NCI-H1048 (cell line): Measurements from ENCODE around the gene SPRYD3.

ENCODE experiments used
- DNase-seq: peaks from one replicate; lab custom pipeline; 2025; lab: John Stamatoyannopoulos, UW

The SPRYD3 gene

DNA sequence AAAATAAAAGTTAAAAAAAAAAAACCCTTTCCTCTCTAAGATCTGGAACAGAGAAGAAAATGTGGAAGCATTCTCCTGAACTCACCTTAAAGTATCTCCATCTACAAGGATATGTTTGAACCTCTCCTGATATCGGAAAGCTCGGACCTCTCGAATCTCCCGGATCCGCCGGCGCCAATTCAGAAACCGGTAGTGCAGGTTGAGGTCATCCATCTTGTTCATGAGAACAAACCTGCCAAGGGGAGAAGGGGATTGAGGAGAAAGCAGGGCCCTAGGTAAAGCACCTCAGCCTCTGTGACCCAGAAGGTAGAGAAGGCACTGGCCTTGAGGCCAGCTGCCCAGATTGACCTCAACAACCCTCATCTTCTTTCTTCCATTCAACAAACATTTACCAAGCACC, 2.2 kb downstream of the SPRYD3 start:
- no peak for DNase-seq

DNA sequence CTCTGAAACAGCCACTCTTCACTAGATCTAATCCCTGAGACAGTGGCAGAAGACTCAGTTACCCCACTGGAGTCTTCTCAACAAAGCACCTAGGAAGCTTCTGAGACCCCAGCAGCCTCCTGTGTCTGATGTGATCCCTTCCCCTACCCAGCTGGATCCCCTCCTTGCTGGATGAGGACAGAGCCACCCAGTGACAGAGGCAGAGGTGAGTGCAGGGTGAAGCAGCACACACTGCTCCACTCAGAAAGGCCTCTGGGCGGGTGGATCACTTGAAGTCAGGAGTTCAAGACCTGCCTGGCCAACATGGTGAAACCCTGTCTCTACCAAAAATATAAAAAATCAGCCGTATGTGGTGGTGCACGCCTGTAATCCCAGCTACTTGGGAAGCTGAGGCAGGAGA, 2.7 kb downstream of the SPRYD3 start:
- no peak for DNase-seq

DNA sequence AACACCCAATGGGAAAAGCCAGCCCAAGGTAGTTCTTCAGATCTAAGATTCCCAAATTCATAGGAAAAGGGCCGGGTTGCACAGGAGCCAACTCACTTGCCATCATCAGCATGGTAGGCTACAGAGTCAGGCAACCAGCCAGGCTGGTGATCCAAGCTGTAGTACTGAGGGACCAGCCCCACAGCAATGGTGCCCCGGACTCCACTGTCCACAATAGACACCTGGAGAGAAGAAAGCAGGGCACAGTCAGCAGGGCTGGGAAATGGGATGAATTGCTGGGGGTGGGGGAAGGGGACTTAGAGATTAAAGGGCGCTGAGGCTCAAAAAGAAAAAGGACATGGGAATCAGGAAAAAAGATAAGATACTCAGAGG, 4.2 kb downstream of the SPRYD3 start:
- no peak for DNase-seq

DNA sequence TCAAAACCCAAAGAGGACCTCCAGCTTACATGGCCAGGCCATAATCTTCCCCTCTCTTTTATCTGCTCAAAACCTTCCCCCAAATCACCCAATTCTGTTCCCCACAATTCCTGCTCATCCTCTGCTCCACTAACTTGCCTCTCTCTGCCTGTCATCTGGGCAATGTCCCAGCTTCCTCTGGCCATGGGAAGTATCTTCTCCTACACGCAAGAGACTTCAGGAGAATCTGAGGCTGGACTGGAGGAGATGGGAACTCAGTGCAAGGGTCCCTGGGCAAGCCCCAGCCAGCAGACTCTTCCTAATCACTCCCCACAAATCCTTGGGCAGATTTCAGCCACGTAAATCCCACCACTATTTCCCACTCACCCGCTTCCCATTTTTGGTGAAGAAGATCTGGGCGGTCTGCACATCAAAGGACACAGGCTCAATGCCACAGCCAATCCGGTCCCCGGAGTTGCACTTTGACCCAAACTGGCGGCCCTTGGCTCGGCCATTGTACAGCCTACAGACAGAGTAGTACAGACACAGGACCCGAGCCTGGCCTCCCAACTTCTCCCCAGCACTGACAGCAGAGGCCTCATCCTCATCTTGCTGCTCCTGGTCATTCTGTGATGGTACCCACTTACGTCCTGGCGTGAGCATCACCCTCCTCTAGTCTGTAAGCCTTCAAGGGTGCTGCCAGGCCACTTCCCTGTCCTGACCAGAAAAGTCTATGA, 4.7 kb downstream of the SPRYD3 start:
- DNase-seq, result no peak

DNA sequence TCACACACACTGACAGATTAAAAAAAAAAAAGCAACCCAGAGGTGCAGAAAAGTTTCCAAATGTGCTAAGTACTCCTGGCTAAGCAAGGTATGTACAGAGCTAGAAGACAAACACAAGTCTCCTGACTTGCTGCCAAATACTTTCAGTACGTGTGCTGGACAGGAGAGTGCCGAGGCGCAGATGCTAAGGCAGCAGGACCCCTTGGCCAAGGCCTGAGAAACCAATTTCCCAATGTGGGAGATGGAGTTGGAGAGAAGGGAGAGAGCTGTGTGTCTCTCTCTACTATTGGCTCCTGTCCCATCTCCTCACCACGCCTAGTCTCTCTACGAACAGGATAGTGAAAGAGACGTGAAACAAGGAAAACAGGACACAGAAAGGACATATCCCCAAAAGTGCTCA, 5.3 kb downstream of the SPRYD3 start:
- no peak for DNase-seq

DNA sequence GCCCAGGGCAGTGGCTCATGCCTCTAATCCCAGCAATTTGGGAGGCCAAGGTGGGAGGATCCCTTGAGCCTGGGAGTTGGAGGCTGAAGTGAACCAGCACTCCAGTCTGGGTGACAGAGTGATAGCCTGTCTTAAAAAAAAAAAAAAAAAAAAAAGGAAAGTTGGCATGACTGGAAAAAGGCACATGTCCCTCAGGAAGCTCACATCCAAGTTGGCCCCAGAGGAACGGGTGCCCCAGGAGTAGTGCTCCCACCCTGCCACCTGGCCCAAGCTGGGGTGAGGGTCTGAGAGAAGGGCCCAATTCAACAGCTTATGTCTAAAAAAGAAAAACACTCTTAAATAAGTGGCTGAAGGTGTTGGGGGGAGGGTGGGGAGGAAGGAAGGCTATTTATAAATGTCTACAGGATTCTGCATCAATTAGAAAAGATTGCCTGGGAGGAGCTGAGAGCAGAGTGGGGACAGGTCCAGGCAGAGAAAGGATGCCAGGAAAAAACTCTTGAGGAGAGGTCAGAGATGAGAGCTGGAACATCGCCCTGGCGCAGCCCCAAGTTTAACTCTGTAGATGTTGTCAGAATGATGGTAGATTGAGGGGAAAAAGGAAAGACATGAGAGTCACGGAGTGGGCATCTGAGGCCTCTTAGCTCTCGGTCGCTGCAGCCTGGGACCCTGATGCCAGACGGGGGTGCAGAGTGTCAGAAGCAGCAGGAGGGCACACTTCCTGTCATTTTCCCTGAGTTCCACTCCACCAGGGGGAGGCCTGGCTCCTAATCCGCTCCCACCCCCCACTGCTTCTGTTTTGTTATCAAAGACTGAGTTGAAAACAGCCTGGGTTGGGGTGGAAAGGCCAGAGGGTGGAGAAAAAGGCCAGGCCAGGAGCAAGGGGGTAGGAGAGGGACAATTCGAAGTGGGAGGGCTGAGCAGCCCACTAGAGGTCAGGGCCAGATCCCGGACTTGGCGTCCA, 7.3 kb downstream of the SPRYD3 start:
- DNase-seq, result no peak

DNA sequence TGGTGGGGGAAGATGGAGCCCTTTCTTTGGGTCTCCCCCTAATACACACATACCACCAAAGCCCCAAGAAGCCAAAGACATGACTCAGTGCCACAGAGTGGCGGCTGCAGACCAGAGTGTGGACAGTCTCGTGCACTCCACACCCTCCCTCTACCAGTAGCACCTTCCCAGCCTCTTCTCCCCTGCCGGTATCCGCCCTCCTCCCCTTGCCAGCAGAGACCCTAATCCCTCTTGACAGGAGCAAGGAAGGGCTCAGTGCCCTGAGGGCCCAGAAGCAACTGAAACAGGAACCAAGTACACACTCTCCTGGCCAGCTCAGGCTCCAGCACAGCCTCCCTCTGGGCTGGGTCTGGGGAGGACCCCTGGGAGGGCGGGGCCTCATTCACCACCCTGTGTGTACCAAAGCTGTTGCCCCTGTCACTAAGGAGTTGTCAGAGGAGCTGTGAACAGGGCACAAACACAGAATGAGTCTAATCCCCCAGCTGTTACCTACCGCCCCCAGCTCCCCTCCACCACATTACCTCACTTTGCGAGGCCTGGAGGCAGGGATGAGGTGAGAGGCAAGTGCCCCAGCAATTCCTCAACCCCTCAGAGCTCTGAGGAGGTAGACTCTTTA, 8.2 kb downstream of the SPRYD3 start:
- DNase-seq, result no peak

DNA sequence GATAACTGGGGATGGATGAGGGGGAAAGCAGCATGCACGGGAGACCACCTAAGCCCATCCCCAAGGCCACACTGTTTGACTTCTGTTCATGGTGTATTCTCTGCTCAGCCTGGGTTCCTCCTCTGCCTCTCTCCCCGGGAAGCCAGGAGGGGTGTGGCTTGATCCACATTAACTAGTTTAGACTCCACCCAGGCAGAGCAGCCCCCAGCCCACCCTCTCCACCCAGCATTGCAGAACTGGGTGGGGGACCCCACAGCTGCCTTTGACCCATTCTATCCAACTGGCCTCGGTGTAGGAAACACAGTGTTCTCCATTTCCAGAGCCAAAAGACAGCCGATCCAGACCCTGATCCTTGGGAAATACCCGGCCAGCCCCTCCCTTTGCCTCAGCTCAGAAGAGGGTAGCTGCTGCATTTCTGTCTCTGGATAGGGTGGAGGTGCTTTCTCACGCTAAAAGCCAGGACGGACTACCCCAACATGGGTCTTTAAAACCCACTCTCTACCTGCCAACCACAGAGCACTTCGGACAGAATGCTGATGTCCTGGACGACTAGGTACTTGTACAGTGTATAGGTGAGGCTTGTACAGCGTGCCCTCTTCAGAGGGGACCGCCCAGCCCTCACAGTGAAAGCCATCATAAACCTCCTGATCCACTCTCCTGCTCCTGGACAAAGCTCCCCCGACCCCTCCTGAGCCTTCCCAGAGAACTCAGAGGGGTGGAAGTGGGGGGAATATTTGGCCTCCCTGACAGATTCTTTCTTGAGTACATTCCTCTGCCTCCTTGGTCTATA, 9.4 kb downstream of the SPRYD3 start:
- DNase-seq, result no peak

DNA sequence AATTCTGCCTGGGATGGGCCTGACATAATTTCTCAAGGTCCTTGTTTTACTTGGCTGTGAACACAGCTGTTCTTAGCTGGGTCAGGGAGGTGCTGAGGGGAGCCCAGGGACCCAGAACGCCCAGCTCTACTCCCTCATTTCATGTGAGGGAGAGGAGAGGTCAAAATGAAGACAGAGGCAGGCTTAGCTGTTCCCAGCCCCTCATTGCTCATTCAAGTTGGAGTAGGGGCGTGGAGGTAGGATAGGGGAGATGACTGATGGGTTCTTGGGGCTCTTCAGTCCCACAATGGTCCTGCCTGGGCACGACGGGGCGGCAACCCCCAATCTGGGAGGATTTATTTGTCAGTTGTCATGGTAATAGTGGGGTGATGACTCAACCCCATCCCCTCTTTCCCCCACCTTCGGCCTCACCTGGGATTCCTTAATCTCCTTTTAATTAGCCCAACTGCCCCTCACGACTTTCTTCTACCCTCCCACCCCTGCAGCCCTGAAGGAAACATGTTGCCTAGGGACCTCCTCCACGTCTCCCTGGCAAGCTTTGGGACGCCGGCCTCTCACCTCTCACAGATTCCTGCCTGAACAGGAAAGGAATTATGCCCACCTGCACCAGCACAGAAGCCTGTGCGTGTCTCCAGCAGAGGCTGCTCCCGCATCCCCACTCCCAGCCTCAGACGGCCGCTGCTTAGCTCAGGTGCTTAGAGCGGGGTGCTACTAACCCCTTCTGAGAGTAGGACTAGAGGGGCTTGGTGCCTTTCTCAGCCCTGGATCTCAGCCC, 10.2 kb downstream of the SPRYD3 start:
- no peak for DNase-seq

DNA sequence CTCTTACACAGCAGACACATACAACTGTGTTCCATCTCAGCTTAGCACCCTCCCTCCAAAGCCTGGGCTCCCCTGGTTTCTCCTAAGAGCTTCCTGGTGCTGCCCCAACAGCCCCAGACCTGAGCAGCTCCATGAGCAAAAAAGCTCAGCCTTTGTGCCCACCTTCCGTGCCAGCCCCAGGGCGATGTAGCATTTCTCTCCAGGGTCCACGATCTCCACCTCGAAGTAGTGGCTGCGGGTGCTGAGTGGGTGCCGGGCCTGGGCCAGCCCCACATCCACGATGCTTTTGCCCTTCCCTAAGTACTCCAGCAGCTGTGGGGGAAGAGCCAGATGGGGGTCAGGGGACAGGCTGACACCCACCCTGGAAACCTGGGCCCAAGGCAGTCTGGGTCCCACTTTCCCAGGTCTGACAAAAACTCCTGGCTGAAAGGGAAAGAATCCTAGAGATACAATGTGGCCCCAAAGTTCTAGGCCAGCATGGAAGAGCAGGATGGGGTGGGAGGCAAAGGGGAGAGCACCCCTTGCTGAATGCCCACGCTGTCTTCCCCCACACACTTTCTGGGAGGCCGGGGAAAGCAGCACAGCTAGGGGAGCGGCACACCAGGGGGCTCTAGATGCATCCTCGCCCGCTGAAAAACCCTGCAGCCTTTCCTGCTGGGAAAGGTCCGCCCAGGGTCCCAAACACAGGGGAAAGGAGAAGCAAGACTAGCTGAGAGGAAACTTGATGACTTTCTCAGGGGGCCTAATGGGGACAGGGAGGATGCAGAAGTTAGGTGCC, 11.0 kb downstream of the SPRYD3 start:
- DNase-seq, result no peak

DNA sequence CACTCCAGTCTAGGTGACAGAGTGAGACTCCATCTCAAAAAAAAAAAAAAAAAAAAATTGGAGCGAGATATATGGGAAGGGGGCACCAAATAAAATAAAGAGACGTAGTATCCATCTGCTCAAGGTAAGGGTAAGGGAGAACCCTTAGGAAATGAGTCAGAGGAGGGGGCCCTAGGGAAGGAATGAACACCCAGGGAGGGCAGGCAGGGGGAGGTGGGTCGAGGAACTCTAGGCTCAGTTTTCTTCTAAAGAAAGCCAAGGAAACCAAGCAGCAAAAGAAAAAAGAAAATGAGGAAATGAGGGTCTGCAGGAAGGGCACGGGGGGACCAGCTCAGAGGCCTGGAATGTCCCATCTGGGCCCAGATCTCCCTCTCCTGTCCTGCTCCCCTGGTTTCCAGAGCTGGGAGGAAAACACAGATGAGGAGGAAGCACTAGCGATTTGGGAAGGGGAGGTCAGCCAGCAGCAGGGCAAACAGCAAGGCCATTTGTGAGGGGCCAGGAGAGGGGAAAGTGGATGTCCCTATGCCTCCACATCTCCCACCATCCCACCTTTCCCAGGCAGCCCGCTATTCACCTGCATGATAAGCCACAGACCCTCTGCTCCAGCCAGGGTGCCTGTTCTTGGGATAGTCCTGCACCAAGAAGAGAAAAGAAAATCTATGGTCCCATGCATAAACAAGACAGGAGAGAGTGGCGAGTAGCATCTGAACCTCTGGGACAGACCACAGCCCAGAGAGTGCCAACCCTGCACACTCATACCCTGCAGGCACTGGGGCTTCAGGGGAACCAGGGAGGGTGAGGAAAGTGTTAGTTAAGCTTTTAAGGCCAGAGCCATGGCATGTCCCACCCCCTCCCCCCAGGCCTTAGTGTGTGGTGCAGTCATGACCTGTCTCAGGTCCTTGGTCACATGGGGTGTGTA, 11.9 kb downstream of the SPRYD3 start:
- no peak for DNase-seq

DNA sequence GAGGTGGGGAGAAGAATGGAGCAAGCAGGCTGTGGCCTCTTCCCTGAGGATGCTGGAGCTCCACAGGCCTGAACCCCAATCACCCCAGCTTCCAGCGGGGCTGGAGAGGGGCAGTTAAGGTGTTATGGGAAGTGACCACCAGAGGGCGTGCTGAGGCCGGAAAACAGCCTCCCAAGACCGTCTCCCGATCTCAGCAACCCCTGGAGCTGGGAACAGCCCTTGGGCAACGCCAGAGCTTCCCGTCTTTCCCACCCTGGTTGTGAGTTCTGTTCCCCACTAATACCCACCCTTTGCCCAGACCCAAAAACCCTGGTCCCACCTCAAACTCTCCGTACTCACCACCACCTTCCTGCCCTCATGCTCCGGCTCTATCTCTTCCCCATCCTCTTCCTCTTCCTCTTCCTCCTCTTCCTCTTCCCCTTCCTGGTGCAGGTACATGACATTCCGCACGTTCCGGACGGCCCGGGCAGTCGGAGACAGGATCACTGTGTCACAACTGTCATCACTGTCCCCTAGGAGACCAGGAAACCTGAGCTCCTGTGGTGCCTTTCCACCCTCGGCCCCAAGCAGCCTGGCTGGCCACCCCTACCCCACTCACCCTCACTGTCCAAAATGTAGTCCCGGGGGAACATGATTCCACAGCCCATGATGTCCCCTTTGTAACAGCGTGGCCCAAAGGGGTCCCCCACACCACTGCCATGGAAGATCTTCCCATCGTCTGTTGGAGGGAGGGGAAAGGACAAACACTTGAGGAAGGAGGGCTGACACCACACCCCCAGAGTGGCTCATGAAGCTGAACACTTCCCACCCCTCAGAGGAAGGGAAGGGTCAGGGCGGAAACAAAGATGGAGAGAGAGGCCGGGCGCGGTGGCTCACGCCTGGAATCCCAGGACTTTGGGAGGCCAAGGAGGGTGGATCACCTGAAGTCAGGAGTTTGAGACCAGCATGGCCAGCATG, 12.9 kb downstream of the SPRYD3 start:
- peak; percentile 26 for DNase-seq

DNA sequence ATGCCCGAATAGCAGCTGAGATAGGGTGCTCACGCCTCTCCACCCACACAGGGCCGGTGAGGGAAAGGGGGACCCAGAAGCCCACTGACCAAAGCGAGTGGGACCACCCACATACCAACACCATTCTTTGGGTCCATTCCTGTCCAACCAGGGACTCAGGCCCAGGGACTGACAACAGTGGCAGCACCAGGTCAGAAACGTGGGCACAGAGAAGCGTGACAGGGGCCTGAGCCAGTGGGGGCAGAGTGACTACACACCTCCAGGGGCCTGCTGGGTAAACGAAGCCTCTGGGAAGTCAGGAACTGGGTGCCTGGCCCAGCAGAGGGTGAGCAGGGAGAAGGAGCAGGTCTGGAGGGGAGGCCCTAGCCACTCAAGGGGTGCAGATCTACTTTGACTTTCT, 13.7 kb downstream of the SPRYD3 start:
- no peak for DNase-seq

DNA sequence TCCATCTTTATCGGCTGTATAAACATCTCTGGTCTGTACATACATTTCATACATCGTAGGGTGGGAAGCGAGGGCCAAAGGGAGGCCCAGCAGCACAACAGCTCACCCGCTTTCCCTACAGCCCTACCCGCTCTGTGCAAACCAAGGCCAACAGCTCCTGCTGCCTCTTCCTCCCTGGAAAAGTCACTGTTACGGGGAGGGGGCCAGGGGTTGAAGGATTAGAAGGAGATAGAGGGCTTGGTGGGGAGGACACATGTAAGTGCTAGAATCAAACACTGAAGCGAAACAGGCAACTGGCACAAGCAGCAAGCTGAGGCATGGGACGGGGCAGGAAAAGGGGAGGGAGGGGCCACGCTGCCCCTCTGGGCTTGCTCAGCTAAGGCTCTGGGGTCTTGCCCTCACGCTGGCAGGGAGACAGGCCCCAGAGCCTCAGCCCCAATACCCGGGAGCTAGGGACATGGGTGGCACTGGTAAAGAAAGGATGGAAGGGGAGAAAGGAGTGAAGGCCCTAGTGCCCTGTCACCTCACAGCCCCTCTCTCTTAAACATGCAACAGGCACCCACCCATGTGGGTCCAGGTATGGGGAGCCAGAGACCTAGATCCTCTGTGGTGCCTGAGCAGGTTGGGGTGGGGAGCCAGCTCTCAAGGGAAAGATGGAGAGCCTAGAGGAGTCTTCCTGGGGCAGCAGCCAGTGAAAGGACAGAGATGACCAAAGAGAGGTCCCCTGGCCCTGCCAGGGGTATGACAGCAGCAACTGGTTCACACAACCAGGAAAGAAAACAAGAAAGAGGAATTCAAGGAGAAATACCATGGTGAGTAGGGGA, 14.4 kb downstream of the SPRYD3 start:
- no peak for DNase-seq

DNA sequence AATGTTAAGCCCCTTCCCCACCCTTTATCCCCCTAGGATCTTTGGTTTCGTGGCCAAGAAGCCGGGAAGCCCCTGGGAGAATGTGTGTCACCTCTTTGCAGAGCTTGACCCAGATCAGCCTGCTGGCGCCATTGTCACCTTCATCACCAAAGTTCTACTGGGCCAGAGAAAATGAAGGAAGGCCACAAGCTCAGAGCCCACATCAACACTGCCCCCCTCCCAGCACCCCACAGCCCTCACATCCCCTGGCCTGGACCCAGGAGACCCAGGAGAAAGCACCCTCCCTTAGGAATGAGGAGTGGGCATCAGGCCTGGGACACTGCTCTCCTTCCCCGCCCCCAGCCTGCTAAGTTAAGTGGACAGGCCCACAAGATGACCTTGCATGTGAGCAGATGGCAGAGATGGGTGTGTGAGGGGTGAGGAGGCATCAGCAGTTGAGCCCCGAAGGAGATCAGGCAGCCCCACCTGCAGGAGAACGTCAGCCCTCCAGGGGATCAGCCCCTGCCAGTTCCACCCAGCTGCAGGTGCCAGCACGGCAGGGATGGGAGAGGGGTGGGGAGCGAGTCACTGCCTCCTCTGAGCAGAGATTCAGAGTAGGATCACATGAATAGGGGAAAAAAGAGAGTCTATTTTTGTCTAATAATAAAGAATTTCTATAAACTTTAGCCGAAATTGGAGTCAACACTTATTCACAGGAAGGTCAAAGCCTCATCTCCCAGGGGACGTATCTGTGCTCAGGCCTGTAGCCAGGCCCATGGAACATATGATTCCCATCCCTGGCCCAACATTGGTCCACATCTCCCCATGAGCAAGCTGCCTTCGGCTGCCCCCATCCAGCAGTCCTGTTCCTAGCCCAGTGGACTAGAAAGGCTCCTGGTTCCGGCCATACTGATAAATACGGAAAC, 15.2 kb downstream of the SPRYD3 start:
- no peak for DNase-seq

DNA sequence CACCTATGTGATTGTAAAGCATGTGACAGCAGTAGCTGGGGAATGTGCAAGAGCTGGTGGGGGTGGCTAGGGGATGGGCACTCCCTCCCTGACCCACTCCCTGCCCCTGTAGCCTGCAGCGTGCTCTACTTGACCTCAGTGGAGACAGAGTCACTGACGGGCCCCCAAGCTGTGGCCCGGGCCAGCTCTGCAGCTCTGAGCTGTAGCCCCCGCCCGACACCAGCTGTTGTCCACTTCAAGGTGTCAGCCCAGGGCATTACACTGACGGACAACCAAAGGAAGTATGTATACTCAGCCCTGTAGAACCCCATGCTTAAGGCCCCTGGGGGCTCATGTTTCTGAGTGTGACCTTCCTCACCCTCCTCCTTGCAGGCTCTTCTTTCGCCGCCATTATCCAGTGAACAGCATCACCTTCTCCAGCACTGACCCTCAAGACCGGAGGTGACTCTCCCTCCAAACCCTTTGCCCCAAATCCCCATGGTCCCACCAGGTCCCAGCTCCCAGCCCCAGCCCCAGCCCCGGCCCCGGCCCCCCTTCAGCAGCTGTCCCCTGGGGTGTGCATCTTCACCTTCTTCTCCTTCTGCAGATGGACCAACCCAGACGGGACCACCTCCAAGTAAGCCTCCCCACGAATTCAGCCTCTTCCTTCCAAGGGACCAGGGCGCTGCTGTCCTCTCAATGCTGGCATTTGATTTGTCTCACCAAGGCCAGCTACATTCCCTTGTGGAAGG, 16.0 kb downstream of the SPRYD3 start:
- DNase-seq, result no peak
